ENCODE results near the gene TMEM150C. TPM values are rescaled to one million over a fixed set of nuclear protein-coding genes. Genes with fewer than 3 reads are reported as not detected.
A peak's percentile ranks its signal among the peaks of the same experiment; 100 is the strongest.

Gene TMEM150C
- total RNA-seq, 1 donor from 2014 or later, result 10.6 TPM

- no peak for TF ChIP-seq POLR2A (IDR thresholded peaks at IDR 0.05)
- no peaks in the 10 kb centered on the region for H3K9me3 ChIP-seq
- intact Hi-C loops (cut with DNase I), result no loop called here
- DNase-seq (ENCODE audit: extremely low spot score in 2 of 2), result no peak
- H3K27me3 ChIP-seq, result no peaks in the 10 kb centered on the region
- H3K36me3 ChIP-seq, result peaks cover 0 to 38% of the 10 kb centered on the region in 2 donors
- no peak overlapping the region for H3K27ac ChIP-seq
- H3K4me3 ChIP-seq, result no peak overlapping the region
- no peaks in the 10 kb centered on the region for H3K4me1 ChIP-seq
Observed at GRCh38 chr4:82450966-82451755, 110.6 kb downstream of the TMEM150C start.

DNA sequence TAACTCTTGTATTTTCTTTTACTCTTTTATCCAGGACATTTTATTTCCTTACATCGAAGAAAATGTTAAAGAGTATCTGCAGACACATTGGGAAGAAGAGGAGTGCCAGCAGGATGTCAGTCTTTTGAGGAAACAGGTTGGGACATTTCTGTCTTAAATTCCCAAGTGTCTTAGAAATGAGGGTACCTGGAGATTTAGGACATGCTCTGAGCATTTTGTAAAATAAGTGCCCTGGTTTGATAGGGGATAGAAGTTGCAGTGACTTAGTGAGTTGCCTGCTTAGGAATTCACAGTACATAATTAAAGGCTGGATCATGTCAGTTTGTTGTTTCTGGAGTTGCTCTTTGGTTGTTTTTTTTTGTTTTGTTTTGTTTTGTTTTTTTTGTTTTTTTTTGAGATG lies 113.9 kb downstream of the TMEM150C start:
- DNase-seq (ENCODE audit: extremely low spot score in 2 of 2), result no peak
- TF ChIP-seq CTCF (IDR thresholded peaks at IDR 0.05) (no peak), POLR2A (IDR thresholded peaks at IDR 0.05) (no peak), POLR2AphosphoS5 (IDR thresholded peaks at IDR 0.05; ENCODE audit: insufficient read depth in 1 of 2, low read depth in 1 of 2) (no peak)
- intact Hi-C loops (cut with DNase I), result no loop called here
- H3K36me3 ChIP-seq, result peaks cover 0 to 25% of the 10 kb centered on the region in 2 donors
- no peak overlapping the region for H3K4me3 ChIP-seq
- H3K27ac ChIP-seq, result no peak overlapping the region
- no peaks in the 10 kb centered on the region for H3K27me3 ChIP-seq
- H3K4me1 ChIP-seq, result no peaks in the 10 kb centered on the region
- H3K9me3 ChIP-seq, result no peaks in the 10 kb centered on the region

DNA sequence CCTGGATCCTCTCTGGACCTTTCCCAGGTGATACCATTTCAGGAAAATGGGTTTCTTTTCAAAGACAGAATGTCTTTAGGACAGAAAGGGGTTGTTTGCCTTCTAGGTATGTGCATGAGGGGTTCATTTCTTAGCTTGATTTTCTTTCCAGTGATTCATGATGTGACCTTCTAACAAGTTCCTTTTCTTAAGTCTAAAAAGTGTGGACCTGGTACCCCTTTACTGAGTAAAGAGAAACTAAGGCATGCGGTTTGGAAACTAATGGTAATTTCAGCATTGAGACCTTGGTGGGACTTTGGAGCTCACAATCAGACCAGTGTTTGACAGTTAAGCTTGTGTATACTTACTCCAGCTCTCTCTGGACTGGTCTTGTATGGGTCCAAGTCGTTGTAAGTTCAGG lies 122.7 kb downstream of the TMEM150C start:
- Histone ChIP-seq H3K9me3 (no peaks in the 10 kb centered on the region), H3K4me3 (no peak overlapping the region), H3K4me1 (peaks cover 7% of the 10 kb centered on the region), H3K27me3 (no peaks in the 10 kb centered on the region), H3K27ac (no peak overlapping the region), H3K36me3 (no peaks in the 10 kb centered on the region)
- no peak for TF ChIP-seq CTCF (IDR thresholded peaks at IDR 0.05)
- no peak for TF ChIP-seq POLR2A (IDR thresholded peaks at IDR 0.05)
- TF ChIP-seq POLR2AphosphoS5 (IDR thresholded peaks at IDR 0.05; ENCODE audit: insufficient read depth in 1 of 2, low read depth in 1 of 2), result no peak
- no peak for DNase-seq (ENCODE audit: extremely low spot score in 2 of 2)
- intact Hi-C loops (cut with DNase I), result no loop called here

DNA sequence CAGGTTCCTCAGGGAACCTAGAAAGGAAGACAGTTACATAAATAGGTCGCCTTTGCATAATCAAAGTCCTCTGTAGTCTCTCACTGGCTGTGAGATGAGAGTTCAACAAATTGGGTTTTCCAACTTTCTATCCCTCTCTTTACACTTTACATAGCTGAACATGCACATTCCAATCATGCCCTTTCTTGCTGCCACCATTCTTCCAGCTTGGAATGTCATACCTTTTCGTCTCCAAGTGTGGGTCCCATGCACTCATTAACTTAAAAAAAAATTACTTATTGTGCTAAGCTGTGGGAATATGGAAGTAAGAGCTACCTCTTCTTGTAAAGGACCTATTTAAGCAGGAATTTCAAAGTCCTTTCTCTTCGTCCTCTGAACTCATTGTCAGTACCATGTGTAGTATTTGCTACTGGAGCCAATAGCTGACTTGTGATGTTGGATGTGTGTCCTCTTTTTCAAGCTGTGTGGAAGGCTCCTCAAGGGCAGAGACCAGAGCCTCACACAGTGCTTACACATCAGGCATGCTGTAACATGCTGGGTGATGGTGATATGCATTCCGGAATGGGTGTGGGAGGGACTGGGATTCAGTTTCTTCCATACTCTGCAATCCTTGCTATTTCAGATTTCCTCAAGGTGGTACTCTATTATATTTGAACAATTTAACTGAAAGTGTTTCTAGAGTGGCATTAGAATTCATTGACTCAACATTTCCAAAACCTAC lies 124.3 kb downstream of the TMEM150C start:
- no peak for DNase-seq (ENCODE audit: extremely low spot score in 2 of 2)
- peaks cover 11% of the 10 kb centered on the region for H3K4me1 ChIP-seq
- H3K27me3 ChIP-seq, result no peaks in the 10 kb centered on the region
- intact Hi-C loops (cut with DNase I), result no loop called here
- no peak overlapping the region for H3K4me3 ChIP-seq
- TF ChIP-seq POLR2AphosphoS5 (IDR thresholded peaks at IDR 0.05; ENCODE audit: insufficient read depth in 1 of 2, low read depth in 1 of 2) (peak in 1 of 2 donors; percentile 34), POLR2A (IDR thresholded peaks at IDR 0.05) (no peak)
- no peaks in the 10 kb centered on the region for H3K36me3 ChIP-seq
- H3K9me3 ChIP-seq, result no peaks in the 10 kb centered on the region
- H3K27ac ChIP-seq, result no peak overlapping the region

DNA sequence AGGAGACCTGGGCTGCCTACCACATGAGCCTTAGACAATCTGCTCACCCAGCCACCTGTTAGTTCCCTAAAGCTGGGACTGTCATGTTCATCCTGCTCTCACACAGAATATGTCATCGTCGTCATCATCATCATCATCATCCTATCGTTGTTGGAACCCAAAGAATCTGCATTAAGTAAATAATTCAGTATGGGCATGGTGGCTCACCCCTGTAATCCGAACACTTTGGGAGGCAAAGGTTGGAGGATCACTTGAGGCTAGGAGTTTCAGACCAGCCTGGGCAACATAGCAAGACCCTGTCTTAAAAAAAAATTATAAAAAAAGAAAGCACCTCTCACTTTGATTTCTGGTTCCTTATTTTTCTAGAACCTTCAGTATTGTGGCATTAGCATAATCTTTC lies 125.0 kb downstream of the TMEM150C start:
- Histone ChIP-seq H3K9me3 (no peaks in the 10 kb centered on the region), H3K4me1 (peaks cover 18% of the 10 kb centered on the region), H3K4me3 (no peak overlapping the region), H3K36me3 (no peaks in the 10 kb centered on the region), H3K27ac (no peak overlapping the region), H3K27me3 (no peaks in the 10 kb centered on the region)
- TF ChIP-seq POLR2A (IDR thresholded peaks at IDR 0.05) (no peak), POLR2AphosphoS5 (IDR thresholded peaks at IDR 0.05; ENCODE audit: insufficient read depth in 1 of 2, low read depth in 1 of 2) (no peak), CTCF (IDR thresholded peaks at IDR 0.05) (no peak)
- DNase-seq (ENCODE audit: extremely low spot score in 2 of 2), result no peak
- intact Hi-C loops (cut with DNase I), result no loop called here

- DNase-seq (ENCODE audit: extremely low spot score in 2 of 2), result no peak
- intact Hi-C loops (cut with DNase I), result no loop called here
- H3K4me1 ChIP-seq, result peaks cover 25% of the 10 kb centered on the region
- TF ChIP-seq POLR2A (IDR thresholded peaks at IDR 0.05) (no peak), POLR2AphosphoS5 (IDR thresholded peaks at IDR 0.05; ENCODE audit: insufficient read depth in 1 of 2, low read depth in 1 of 2) (no peak), CTCF (IDR thresholded peaks at IDR 0.05) (no peak)
- H3K27ac ChIP-seq, result no peak overlapping the region
- H3K36me3 ChIP-seq, result no peaks in the 10 kb centered on the region
- no peaks in the 10 kb centered on the region for H3K9me3 ChIP-seq
- no peak overlapping the region for H3K4me3 ChIP-seq
- H3K27me3 ChIP-seq, result no peaks in the 10 kb centered on the region
Observed at GRCh38 chr4:82436130-82436529, 125.7 kb downstream of the TMEM150C start.
